ENCODE results near the gene SLC6A6. TPM values are rescaled to one million over a fixed set of nuclear protein-coding genes. Genes with fewer than 3 reads are reported as not detected.

SLC6A6 gene
- total and polyA plus RNA-seq, 10 of the 15 experiments (the other 5 are each of a cell fraction or from before 2014, with no cell fraction given) = 5.6 to 47.0 (median 20.2) TPM

DNA sequence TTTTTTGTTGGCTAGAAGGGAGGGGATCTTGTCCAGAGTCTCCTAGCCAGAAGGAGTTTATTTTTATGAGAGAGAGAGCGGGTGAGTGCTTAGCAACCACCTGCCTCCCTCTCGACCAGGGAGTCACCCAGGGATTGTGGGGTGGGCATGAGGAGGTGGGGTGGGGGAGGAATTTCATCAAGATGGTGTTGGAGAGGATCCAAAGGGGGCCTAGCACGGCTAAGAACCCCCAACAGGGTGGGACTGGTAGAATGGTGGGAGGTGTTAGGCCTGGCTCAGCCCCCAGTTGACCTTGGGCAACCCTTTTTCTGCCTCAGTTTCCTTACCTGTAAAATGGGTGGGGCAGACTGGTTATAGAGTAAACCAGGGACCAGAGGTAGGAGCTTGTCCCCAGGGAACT is 1.8 kb downstream of the SLC6A6 start:
- H3K9ac ChIP-seq (ENCODE audit: control insufficient read depth, insufficient read depth, low read length) = peak overlapping the region; percentile 88
- BruUV-seq (replicated peaks) = no TSS peak
- H3K79me2 ChIP-seq (ENCODE audit: control insufficient read depth, insufficient read depth, low read length) = peaks cover 47% of the 10 kb centered on the region
- TF ChIP-seq SMC3 (IDR thresholded peaks at IDR 0.05; ENCODE audit: borderline replicate concordance, low read length) (no peak), NRF1 (conservative IDR thresholded peaks at IDR 0.05; ENCODE audit: low read depth, low read length) (no peak), POU2F2 (IDR thresholded peaks at IDR 0.05; ENCODE audit: borderline replicate concordance, low read depth, low read length) (no peak), SMARCA5 (IDR thresholded peaks at IDR 0.05) (no peak)
- TF ChIP-seq, protein P1, sequence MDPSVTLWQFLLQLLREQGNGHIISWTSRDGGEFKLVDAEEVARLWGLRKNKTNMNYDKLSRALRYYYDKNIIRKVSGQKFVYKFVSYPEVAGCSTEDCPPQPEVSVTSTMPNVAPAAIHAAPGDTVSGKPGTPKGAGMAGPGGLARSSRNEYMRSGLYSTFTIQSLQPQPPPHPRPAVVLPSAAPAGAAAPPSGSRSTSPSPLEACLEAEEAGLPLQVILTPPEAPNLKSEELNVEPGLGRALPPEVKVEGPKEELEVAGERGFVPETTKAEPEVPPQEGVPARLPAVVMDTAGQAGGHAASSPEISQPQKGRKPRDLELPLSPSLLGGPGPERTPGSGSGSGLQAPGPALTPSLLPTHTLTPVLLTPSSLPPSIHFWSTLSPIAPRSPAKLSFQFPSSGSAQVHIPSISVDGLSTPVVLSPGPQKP (IDR thresholded peaks at IDR 0.05; ENCODE audit: low read depth, low read length) = no peak
- TF ChIP-seq, protein P2, sequence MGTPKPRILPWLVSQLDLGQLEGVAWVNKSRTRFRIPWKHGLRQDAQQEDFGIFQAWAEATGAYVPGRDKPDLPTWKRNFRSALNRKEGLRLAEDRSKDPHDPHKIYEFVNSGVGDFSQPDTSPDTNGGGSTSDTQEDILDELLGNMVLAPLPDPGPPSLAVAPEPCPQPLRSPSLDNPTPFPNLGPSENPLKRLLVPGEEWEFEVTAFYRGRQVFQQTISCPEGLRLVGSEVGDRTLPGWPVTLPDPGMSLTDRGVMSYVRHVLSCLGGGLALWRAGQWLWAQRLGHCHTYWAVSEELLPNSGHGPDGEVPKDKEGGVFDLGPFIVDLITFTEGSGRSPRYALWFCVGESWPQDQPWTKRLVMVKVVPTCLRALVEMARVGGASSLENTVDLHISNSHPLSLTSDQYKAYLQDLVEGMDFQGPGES (IDR thresholded peaks at IDR 0.05) = no peak
- intact Hi-C loops (cut with micrococcal nuclease; ENCODE audit: unreplicated experiment) = no loop called here
- ChIA-PET RAD21 (ENCODE audit: unreplicated experiment) (interaction anchor here (0.8 to 9.2 kb wide), 5 partner anchors 25 to 58 kb away, joined by 3 to 144 read pairs (median 3); no protein-coding TSS in a partner anchor), CTCF (interaction anchor here (0.6 to 9.7 kb wide), 9 partner anchors 15 to 82 kb away, joined by 3 to 96 read pairs (median 5); no protein-coding TSS in a partner anchor), SMC1A (ENCODE audit: uncharacterized antibody, unreplicated experiment) (interaction anchor here (0.9 to 12.5 kb wide), 12 partner anchors 8 to 129 kb away, joined by 3 to 143 read pairs (median 3); no protein-coding TSS in a partner anchor), POLR2A (interaction anchor here (0.6 to 5.1 kb wide), 5 partner anchors 18 to 432 kb away, joined by 3 to 53 read pairs (median 7); partner anchors contain the start of genes LSM3 and XPC)
- 10% methylated on average over 3 of the region's 3 CpGs for WGBS (ENCODE audit: insufficient coverage, insufficient replicate concordance, low lambda C conversion rate, missing lambda C conversion rate)
- H3K4me2 ChIP-seq (ENCODE audit: control insufficient read depth, insufficient read depth) = peak overlapping the region; percentile 95
- peak overlapping the region; percentile 37; the same call in 1 of the 2 replicates for H3K27ac ChIP-seq (ENCODE audit: control insufficient read depth, insufficient read depth)
- peaks cover 5% of the 10 kb centered on the region; the same call in 1 of the 2 replicates for H4K20me1 ChIP-seq (ENCODE audit: control insufficient read depth, insufficient read depth)
- no peaks in the 10 kb centered on the region for H3K36me3 ChIP-seq (ENCODE audit: control insufficient read depth in 2 of 2, insufficient read depth in 2 of 2, low read length in 1 of 2)
- in situ Hi-C loops (cut with MboI) = no loop called here
- peak overlapping the region; percentile 89 for H3K4me3 ChIP-seq
- H3K27me3 ChIP-seq (replicated peaks in 1 of 2; ENCODE audit: control insufficient read depth in 2 of 2, insufficient read depth in 2 of 2, low read length in 1 of 2) = no peaks in the 10 kb centered on the region; a peak in 1 of 4 replicates
- ATAC-seq = no peak
- FAIRE-seq = no peak
- H3K4me1 ChIP-seq (ENCODE audit: control insufficient read depth, insufficient read depth, low read length) = peaks cover 35% of the 10 kb centered on the region
- DNase-seq (ENCODE audit: low read depth, low spot score) = no peak
- H2AFZ ChIP-seq (ENCODE audit: control insufficient read depth, low read depth, low read length) = no peak overlapping the region
- H3K9me3 ChIP-seq (replicated peaks; ENCODE audit: control insufficient read depth, insufficient read depth, low read length) = no peaks in the 10 kb centered on the region

All from GM12878 (cell line).